Endodermal cell (in vitro differentiated cells): Measurements from ENCODE around the gene CD302. TPM values are rescaled to one million over a fixed set of nuclear protein-coding genes. Genes with fewer than 3 reads are reported as not detected.

Experiments
- DNase-seq: peaks from one replicate; pipeline ENCODE4 v3.0.0-alpha.2; 2017
- H3K27ac ChIP-seq: 2 replicates; pipeline ENCODE4 v1.5.1; 2013; ENCODE audit warnings: mild to moderate bottlenecking, low read depth, low read length, moderate library complexity
- H3K27me3 ChIP-seq: 2 replicates; pipeline ENCODE4 v1.6.1; 2013; ENCODE audit warnings: mild to moderate bottlenecking, low read length, moderate library complexity; ENCODE audit not compliant: insufficient read depth, control insufficient read depth, poor library complexity, severe bottlenecking
- H3K36me3 ChIP-seq: 2 replicates; pipeline ENCODE4 v1.7.0; 2013; ENCODE audit warnings: mild to moderate bottlenecking, low read length, moderate library complexity; ENCODE audit not compliant: control insufficient read depth, insufficient read depth
- H3K4me1 ChIP-seq: one replicate; pipeline ENCODE4 v1.7.0; 2013; ENCODE audit warnings: low read length; ENCODE audit not compliant: control insufficient read depth, insufficient read depth
- H3K4me3 ChIP-seq: 2 replicates; pipeline ENCODE4 v1.5.1; 2013; ENCODE audit warnings: mild to moderate bottlenecking, low read length, moderate library complexity
- H3K9ac ChIP-seq: 2 replicates; pipeline ENCODE4 v1.6.1; 2013; ENCODE audit warnings: mild to moderate bottlenecking, low read length, moderate library complexity; ENCODE audit not compliant: poor library complexity, severe bottlenecking; ENCODE audit errors: extremely low read depth
- H3K9me3 ChIP-seq: 2 replicates; pipeline ENCODE4 v1.6.1; 2013; ENCODE audit warnings: mild to moderate bottlenecking, low read length, moderate library complexity; ENCODE audit not compliant: control insufficient read depth
- H3K27ac Mint-ChIP-seq: 2 replicates; pipeline ENCODE4 v1.8.0; 2020; ENCODE audit warnings: mixed read lengths
- H3K27me3 Mint-ChIP-seq: 2 replicates; pipeline ENCODE4 v1.8.0; 2021; ENCODE audit warnings: mild to moderate bottlenecking, mixed read lengths; ENCODE audit not compliant: insufficient read depth
- H3K36me3 Mint-ChIP-seq: 2 replicates; pipeline ENCODE4 v1.8.0; 2020; ENCODE audit warnings: low read depth, mixed read lengths
- H3K4me1 Mint-ChIP-seq: 2 replicates; pipeline ENCODE4 v1.8.0; 2020; ENCODE audit warnings: mixed read lengths
- H3K4me3 Mint-ChIP-seq: 2 replicates; pipeline ENCODE4 v1.8.0; 2020; ENCODE audit warnings: mild to moderate bottlenecking, moderate library complexity, mixed read lengths
- H3K9me3 Mint-ChIP-seq: 2 replicates; pipeline ENCODE4 v1.8.0; 2020; ENCODE audit warnings: mild to moderate bottlenecking, mixed read lengths
- CTCF ChIP-seq: fragments of 200-600 bp; sonication (generic); conservative IDR thresholded peaks from 2 replicates; pipeline ENCODE4 v1.5.0; 2021; ENCODE audit warnings: antibody characterized with exemption, mild to moderate bottlenecking
- WGBS, 2 experiments: methylation state at CpG; one replicate each; pipeline versions ENCODE4 v1.1.5 to v1.1.7; 2013; ENCODE audit warnings: missing lambda C conversion rate in 2 of 2, mixed read lengths in 1 of 2; ENCODE audit not compliant: insufficient coverage in 1 of 2, insufficient read length in 1 of 2; 5-methylcytosine and 5-hydroxymethylcytosine counted together
- total RNA-seq, 2 donors: library from RNA; stranded (reverse); fragmentation: NEBNext Ultra II Directional in 1 of 2; extraction: Animal tissue kit (Norgen Biotek cat#: 25700) in 1 of 2; gene quantifications; 2 replicates in 1 of 2; 3 replicates in 1 of 2; pipeline ENCODE4 v1.2.1, GENCODE V29; 2021

The CD302 gene
- total RNA-seq, 2 donors from 2014 or later = 1.9 to 2.7 TPM

- Histone ChIP-seq H3K36me3 (peaks cover 88% of the 10 kb centered on the region), H3K27ac (no peak overlapping the region), H3K9me3 (no peaks in the 10 kb centered on the region), H3K9ac (no peak overlapping the region), H3K27me3 (no peaks in the 10 kb centered on the region), H3K4me3 (no peak overlapping the region), H3K4me1 (peaks cover 8% of the 10 kb centered on the region)
- H3K9me3 Mint-ChIP-seq = no peaks in the 10 kb centered on the region
- no peak for DNase-seq
- no peak for TF ChIP-seq CTCF
- H3K27ac Mint-ChIP-seq = no peak overlapping the region
- H3K4me3 Mint-ChIP-seq = no peak overlapping the region
- H3K4me1 Mint-ChIP-seq = peaks cover 3% of the 10 kb centered on the region
- 99 to 100% methylated on average over 1 to 3 of the region's 3 CpGs for WGBS, 2 experiments
- peaks cover 23% of the 10 kb centered on the region for H3K36me3 Mint-ChIP-seq
- H3K27me3 Mint-ChIP-seq = no peaks in the 10 kb centered on the region
These were observed 28.9 kb downstream of the CD302 start for GRCh38 chr2:159769147-159769546.

- H3K27me3 Mint-ChIP-seq = no peaks in the 10 kb centered on the region
- peaks cover 6% of the 10 kb centered on the region for H3K4me1 Mint-ChIP-seq
- peaks cover 3% of the 10 kb centered on the region for H3K4me1 ChIP-seq
- H3K27ac Mint-ChIP-seq = no peak overlapping the region
- DNase-seq = no peak
- H3K27ac ChIP-seq = no peak overlapping the region
- H3K36me3 ChIP-seq = peaks cover 97% of the 10 kb centered on the region
- WGBS, 2 experiments = 91% methylated on average over 1 of the region's 1 CpG; no CpG with 5 or more reads in 1 of the 2 experiments
- no peak overlapping the region for H3K4me3 Mint-ChIP-seq
- no peaks in the 10 kb centered on the region for H3K9me3 Mint-ChIP-seq
- no peak overlapping the region for H3K9ac ChIP-seq
- H3K4me3 ChIP-seq = no peak overlapping the region
- no peaks in the 10 kb centered on the region for H3K9me3 ChIP-seq
- no peaks in the 10 kb centered on the region for H3K27me3 ChIP-seq
- TF ChIP-seq CTCF = no peak
- peaks cover 61% of the 10 kb centered on the region for H3K36me3 Mint-ChIP-seq
These were observed 35.9 kb downstream of the CD302 start for GRCh38 chr2:159762075-159762474.

- Histone ChIP-seq H3K4me1 (peaks cover 3% of the 10 kb centered on the region), H3K27me3 (no peaks in the 10 kb centered on the region), H3K36me3 (peaks cover 95% of the 10 kb centered on the region), H3K4me3 (no peak overlapping the region), H3K27ac (no peak overlapping the region), H3K9me3 (no peaks in the 10 kb centered on the region), H3K9ac (no peak overlapping the region)
- Mint-ChIP-seq H3K4me1 (peaks cover 6% of the 10 kb centered on the region), H3K4me3 (no peak overlapping the region), H3K36me3 (peaks cover 55% of the 10 kb centered on the region), H3K27ac (no peak overlapping the region), H3K27me3 (no peaks in the 10 kb centered on the region), H3K9me3 (no peaks in the 10 kb centered on the region)
- TF ChIP-seq CTCF = no peak
- no peak for DNase-seq
These were observed 37.7 kb downstream of the CD302 start for GRCh38 chr2:159760326-159760725.
